Measurements from ENCODE around the gene ENDOD1.

ENDOD1 gene

DNA sequence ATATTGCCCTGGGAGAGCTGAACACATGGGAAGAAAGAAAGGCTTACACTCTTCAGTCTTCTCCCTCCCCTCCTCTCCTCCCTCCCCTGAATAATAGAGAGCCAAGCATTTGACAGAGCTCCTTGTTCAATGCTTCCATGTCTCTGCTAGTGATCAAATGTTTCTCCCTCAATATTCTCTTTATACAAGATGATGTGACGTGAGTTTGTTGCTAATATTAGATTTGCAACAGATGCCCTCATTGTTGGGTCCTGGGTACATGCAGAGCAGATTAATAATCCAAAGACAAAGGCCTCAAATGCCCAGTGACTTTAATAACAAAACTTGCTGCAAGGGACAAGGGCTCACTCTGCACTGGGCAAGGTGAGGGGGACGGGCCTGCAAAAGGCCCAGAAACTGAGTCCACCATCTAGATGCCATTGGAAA lies 7.1 kb upstream of the ENDOD1 start:
- no peaks in the 10 kb centered on the region for H3K9me3 ChIP-seq (ENCODE audit: low read length)
- H3K4me3 ChIP-seq (ENCODE audit: low read length) = no peak overlapping the region
- H3K27me3 ChIP-seq (ENCODE audit: insufficient read depth, low read length) = no peaks in the 10 kb centered on the region
- peaks cover 9% of the 10 kb centered on the region for H3K4me1 ChIP-seq (ENCODE audit: insufficient read depth, low read length)
- no peak overlapping the region for H2AFZ ChIP-seq (ENCODE audit: low read depth, low read length)
- H3K36me3 ChIP-seq (ENCODE audit: insufficient read depth, low read length) = no peaks in the 10 kb centered on the region

DNA sequence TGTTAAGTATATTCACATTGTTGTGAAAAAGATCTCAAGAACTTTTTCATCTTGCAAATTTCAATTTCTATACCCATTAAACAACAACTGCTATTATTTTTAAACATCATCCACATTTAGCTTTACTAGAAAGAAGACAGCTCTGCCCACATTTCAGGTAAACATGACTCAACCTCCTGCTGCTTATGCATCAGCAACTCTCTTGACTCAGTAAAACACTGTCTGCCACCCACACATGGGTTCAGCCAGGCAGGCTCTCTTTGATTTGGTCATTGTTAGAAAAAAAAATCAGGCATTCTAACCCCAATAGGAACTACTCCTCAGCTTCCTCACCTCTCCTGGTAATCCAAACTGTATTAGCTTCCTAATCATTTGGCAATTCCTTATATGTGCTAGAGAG lies 5.1 kb upstream of the ENDOD1 start:
- Histone ChIP-seq H3K4me3 (ENCODE audit: low read length) (no peak overlapping the region), H3K4me1 (ENCODE audit: insufficient read depth, low read length) (peaks cover 9% of the 10 kb centered on the region), H3K36me3 (ENCODE audit: insufficient read depth, low read length) (no peaks in the 10 kb centered on the region), H3K9me3 (ENCODE audit: low read length) (no peaks in the 10 kb centered on the region), H2AFZ (ENCODE audit: low read depth, low read length) (no peak overlapping the region), H3K27me3 (ENCODE audit: insufficient read depth, low read length) (no peaks in the 10 kb centered on the region)

DNA sequence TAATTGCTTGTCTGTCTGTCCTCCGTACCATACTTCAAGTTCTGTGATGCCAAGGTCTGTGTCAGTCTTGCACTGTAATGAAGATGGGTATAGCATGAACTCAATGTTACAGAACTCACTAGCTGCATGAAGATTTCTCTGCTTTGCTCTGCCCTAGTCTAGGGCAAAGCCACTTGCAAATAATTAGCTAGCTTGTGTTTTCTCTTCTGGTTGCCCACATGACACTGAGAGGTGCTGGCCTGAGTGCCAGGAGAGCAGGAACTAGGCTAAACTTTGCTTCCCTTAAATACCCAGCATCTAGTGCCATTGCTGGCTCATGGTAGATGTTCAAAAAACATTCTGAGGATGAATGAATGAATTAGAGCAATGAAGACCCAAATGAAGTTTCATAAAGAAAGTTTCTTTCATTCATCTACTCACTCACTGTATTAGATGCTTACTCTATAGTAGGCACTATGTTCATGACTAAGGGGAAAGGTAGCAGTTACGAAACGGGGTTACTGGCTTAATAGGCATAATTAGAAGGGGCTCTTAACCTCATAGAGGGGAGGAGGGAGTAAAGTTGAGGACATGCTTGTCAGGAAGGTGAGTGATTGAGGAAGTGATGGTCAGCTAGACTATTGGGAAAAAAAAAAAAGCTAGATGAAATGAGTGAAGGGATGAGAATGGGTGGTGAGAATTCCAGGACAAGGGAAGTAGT lies 4.4 kb upstream of the ENDOD1 start:
- Histone ChIP-seq H3K4me3 (ENCODE audit: low read length) (no peak overlapping the region), H3K9me3 (ENCODE audit: low read length) (no peaks in the 10 kb centered on the region), H2AFZ (ENCODE audit: low read depth, low read length) (no peak overlapping the region), H3K27me3 (ENCODE audit: insufficient read depth, low read length) (no peaks in the 10 kb centered on the region), H3K4me1 (ENCODE audit: insufficient read depth, low read length) (peaks cover 9% of the 10 kb centered on the region), H3K36me3 (ENCODE audit: insufficient read depth, low read length) (no peaks in the 10 kb centered on the region)

DNA sequence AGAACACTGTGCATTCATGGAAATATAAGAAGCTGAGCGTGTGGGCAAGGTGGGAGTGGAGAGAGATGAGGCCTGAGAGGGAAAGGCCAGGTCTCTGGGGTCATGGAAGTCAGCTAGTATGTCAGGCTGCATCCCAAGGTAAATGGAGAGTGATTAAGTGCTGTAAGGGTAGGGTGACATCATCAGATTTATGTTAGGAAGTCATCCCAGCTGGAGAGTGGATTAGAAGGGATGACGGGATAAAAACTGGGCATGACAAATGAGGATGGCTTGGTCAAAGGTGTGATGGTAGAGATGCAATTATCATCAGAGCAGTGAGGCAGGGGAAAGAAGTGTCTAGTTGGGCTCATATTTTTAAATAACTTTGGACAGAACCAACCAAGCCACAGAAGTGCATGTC lies 3.5 kb upstream of the ENDOD1 start:
- Histone ChIP-seq H3K4me3 (ENCODE audit: low read length) (no peak overlapping the region), H3K4me1 (ENCODE audit: insufficient read depth, low read length) (peaks cover 14% of the 10 kb centered on the region), H3K27me3 (ENCODE audit: insufficient read depth, low read length) (no peaks in the 10 kb centered on the region), H2AFZ (ENCODE audit: low read depth, low read length) (no peak overlapping the region), H3K9me3 (ENCODE audit: low read length) (no peaks in the 10 kb centered on the region), H3K36me3 (ENCODE audit: insufficient read depth, low read length) (no peaks in the 10 kb centered on the region)

DNA sequence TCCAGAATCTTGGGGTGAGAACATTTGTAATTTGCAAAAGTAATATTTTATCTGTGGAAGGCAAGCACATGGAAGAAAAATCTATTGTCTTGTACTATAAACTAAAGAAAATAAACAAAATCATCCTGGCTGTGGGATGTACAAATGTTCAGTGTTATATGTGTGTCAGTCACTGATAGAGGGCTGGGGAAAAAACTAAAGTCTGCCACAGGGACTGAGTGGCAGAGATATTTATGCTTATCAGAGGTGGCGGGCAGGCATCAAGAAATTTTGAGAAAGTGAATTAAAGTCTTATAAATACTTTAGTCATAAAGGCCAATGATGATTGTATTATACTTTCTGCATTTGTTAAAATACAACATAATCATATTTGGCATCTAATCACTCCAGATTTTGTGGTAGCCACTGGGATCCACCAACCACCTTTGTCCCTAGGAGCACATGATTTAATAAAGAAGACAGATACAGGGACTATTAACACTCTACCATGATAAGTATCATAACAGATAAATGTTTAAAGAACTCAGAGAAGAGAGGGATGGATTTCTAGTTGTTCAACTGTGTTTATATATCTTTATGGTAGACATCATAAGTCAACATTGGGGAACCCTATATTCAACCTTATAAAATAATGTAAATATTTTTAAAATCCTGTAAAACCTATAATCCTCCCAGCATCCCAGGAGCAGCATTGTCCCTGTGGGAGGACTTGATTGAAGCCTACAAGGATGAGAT lies 2.6 kb upstream of the ENDOD1 start:
- Histone ChIP-seq H3K9me3 (ENCODE audit: low read length) (no peaks in the 10 kb centered on the region), H3K4me1 (ENCODE audit: insufficient read depth, low read length) (peaks cover 6% of the 10 kb centered on the region), H3K36me3 (ENCODE audit: insufficient read depth, low read length) (no peaks in the 10 kb centered on the region), H3K27me3 (ENCODE audit: insufficient read depth, low read length) (no peaks in the 10 kb centered on the region), H2AFZ (ENCODE audit: low read depth, low read length) (no peak overlapping the region), H3K4me3 (ENCODE audit: low read length) (no peak overlapping the region)

DNA sequence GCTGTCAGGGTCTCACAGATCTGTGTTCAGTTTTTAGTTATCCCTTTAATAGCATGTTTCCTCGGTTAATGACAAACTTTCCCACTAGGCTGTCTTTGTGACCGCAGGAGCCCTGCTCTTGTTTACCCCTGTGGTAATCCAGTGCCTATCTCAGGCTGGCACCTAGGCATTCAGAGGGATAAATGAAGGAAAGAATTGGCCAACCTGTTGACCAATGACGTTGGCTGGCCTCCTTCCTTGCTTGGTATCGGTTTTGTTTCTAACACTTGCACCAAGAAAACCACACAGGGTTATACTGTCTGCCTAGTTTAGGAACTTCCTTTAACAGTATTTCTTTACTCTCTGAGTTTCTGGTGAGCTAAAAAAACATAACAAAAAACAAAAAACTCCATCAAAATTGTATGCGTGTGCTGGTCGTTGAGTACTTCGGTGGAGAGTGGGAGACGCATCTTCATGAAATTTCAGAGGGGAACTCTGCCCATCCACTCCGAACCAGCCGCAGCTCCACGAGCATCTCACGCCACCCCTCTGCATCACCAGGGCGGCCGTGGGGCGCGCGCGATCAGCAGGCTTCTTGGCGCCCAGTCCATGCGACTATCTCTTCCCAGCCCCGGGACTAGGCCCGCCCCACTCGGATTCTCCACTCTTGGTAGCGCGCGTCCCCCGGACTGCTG lies 563 bp upstream of the ENDOD1 start:
- H3K4me3 ChIP-seq (ENCODE audit: low read length) = peak overlapping the region; percentile 86
- peak overlapping the region; percentile 99 for H2AFZ ChIP-seq (ENCODE audit: low read depth, low read length)
- no peaks in the 10 kb centered on the region for H3K36me3 ChIP-seq (ENCODE audit: insufficient read depth, low read length)
- H3K4me1 ChIP-seq (ENCODE audit: insufficient read depth, low read length) = peaks cover 6% of the 10 kb centered on the region
- no peaks in the 10 kb centered on the region for H3K27me3 ChIP-seq (ENCODE audit: insufficient read depth, low read length)
- no peaks in the 10 kb centered on the region for H3K9me3 ChIP-seq (ENCODE audit: low read length)

DNA sequence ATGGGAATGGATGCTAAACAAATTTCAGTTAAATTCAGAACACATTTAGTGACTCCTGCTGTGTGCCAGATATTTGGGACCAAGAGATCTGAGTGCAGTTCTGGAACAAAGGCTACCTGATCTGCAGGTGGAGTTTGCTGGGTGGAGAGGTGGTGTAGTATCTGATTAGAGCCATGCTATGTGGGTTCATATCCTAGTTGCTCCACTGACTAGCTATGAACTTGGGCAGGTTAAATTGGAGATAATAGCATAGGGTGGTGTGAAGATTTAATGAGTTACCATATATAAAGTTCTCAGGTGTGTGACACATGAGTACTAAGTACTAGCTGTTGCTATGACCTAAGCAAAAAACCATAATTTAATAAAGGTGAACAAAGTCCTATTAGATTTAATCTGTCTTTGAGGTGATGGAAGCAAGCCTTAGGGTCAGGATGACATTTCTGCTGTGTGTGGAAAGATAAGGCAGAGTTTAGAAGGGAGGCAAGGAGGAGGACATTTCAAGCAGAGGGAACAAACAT lies 2.1 kb downstream of the ENDOD1 start:
- H3K4me1 ChIP-seq (ENCODE audit: insufficient read depth, low read length) = peaks cover 24% of the 10 kb centered on the region
- no peaks in the 10 kb centered on the region for H3K36me3 ChIP-seq (ENCODE audit: insufficient read depth, low read length)
- no peaks in the 10 kb centered on the region for H3K27me3 ChIP-seq (ENCODE audit: insufficient read depth, low read length)
- H3K9me3 ChIP-seq (ENCODE audit: low read length) = no peaks in the 10 kb centered on the region
- no peak overlapping the region for H2AFZ ChIP-seq (ENCODE audit: low read depth, low read length)
- H3K4me3 ChIP-seq (ENCODE audit: low read length) = no peak overlapping the region

DNA sequence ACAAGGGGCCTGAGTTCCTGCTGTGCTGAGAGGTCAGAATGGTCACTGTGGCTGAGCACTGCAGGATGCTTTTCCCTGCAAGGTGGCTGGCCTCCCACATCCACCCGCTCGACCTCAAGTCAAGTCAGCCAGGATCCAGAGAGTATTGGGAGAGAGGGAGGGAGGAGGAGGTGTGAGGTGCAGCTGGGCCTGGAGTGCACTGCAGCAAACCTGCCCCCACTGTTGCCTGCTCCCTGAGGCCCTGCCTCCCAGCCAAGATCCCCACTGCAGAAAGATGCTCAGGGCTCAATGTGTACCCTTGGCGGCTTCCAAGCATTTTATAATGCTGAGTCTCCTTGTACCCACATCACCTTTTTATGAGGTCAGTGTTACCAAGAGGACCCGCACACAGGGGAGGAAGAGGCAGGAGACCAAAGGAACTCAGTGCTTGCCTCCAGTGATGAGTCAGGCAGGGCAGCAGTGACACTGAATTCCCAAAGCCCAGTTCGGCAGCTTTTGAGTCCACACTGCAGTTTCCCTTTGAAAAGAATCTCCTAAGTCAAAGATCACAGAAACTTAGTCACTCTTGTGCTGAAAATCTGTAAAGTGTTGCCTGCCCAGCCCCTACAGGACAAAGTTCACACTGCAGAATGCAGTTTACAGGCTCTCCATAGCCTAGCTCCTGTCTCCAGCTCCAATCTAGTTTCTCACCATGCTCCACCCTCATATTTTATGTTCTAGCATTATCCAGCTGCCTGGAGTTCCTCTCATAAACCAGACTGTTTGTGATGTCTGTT lies 3.1 kb downstream of the ENDOD1 start:
- peaks cover 31% of the 10 kb centered on the region for H3K4me1 ChIP-seq (ENCODE audit: insufficient read depth, low read length)

DNA sequence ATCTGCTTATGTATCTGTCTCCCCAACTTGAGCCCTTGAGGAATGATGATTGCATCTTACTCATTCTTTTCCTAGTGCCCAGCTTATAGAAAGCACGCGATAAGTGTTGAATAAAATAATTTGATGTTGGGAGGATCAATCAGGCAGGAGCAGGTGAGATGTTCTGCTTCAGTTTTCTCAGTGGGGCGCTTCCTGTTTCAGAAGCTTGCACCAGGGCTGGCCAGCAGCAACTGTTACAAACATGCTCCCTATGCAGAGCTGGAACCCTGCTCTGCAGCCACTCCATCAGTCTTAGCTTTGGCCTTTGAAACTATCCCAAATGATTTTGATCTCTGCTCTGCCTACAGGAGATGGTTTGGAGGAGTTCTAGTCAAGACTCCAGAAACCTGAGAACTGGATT lies 3.9 kb downstream of the ENDOD1 start:
- Histone ChIP-seq H3K27me3 (ENCODE audit: insufficient read depth, low read length) (no peaks in the 10 kb centered on the region), H3K36me3 (ENCODE audit: insufficient read depth, low read length) (no peaks in the 10 kb centered on the region), H3K9me3 (ENCODE audit: low read length) (no peaks in the 10 kb centered on the region), H3K4me3 (ENCODE audit: low read length) (no peak overlapping the region), H3K4me1 (ENCODE audit: insufficient read depth, low read length) (peaks cover 31% of the 10 kb centered on the region), H2AFZ (ENCODE audit: low read depth, low read length) (no peak overlapping the region)

More for the DNA sequence above, 3.1 kb downstream of the ENDOD1 start:
- Histone ChIP-seq H2AFZ (ENCODE audit: low read depth, low read length) (no peak overlapping the region), H3K9me3 (ENCODE audit: low read length) (no peaks in the 10 kb centered on the region), H3K27me3 (ENCODE audit: insufficient read depth, low read length) (no peaks in the 10 kb centered on the region), H3K36me3 (ENCODE audit: insufficient read depth, low read length) (no peaks in the 10 kb centered on the region), H3K4me3 (ENCODE audit: low read length) (no peak overlapping the region)

DNA sequence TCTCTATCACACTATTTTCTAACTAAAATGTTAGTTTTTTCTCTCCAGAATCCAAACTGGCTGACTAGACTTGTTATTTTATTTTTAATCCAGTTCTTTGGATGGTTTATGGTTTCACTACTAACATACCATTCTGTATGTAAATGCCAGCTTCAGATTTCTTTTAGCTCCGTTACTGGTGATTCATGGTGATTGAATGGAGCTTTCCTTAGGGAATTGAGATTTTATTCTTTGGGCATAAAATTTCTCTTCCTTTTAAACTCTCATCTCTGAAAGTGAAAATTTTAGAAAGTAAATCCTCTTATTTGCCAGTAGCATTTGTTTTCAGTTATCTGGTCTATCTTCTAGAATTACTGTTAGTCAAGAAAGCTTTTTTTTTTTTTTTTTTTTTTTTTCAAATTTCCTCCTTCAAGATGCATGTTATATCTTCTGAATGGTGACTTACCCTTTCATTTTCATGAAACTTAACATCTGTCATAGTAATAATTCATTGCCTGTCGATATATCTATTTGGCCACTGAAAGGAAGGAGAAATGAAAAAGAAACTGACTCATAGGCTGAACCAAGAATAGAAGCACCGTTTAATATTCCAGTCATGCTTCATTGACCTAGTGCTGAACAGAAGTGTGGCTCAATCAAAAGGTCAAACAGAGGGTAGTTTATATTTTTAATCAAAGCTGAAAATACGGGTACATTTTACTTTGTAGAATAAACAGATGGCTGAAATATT lies 6.4 kb downstream of the ENDOD1 start:
- Histone ChIP-seq H3K4me1 (ENCODE audit: insufficient read depth, low read length) (peaks cover 26% of the 10 kb centered on the region), H3K27me3 (ENCODE audit: insufficient read depth, low read length) (no peaks in the 10 kb centered on the region), H3K36me3 (ENCODE audit: insufficient read depth, low read length) (no peaks in the 10 kb centered on the region), H2AFZ (ENCODE audit: low read depth, low read length) (no peak overlapping the region), H3K4me3 (ENCODE audit: low read length) (no peak overlapping the region), H3K9me3 (ENCODE audit: low read length) (no peaks in the 10 kb centered on the region)

DNA sequence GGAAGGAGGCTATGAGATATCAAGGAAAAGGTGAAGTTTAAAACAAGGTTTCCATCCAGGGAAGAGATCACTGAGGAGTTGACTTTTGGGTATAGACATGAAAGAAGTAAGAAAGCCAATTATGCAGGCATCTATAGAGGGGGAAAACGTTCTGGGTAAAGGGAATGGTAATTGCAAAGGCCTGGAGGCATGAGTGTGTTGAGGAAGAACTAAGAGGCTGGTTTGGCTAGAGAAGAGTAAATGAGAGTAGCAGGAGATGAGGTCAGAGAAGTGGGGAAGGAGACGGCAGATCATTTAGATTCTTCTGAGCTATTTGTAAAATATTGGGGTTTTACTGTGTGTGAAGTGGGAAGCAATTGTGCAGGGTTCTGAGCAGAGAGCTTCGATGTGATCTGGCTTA lies 7.6 kb downstream of the ENDOD1 start:
- no peaks in the 10 kb centered on the region for H3K27me3 ChIP-seq (ENCODE audit: insufficient read depth, low read length)
- H3K36me3 ChIP-seq (ENCODE audit: insufficient read depth, low read length) = no peaks in the 10 kb centered on the region
- H3K4me3 ChIP-seq (ENCODE audit: low read length) = no peak overlapping the region
- H3K9me3 ChIP-seq (ENCODE audit: low read length) = no peaks in the 10 kb centered on the region
- H2AFZ ChIP-seq (ENCODE audit: low read depth, low read length) = no peak overlapping the region
- peaks cover 25% of the 10 kb centered on the region for H3K4me1 ChIP-seq (ENCODE audit: insufficient read depth, low read length)

DNA sequence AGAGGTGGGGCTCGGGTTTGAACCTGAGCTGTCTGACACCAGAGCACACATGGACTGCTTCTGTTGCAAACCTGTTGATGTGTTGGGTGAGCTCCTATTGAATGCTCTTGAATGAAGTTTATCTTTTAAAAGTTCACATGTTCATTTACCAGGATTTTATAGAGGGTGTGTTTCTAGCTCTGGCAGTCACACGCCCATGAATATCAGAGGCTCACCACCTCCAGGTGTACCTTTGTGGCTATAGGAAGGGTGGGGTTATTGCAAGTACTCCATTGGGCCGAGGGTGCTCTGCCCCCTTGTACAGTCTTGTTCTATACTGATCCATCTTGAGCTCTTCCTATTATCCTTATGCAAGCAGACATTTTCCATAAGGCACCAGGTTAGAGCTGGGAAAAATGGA lies 9.2 kb downstream of the ENDOD1 start:
- no peak overlapping the region for H3K4me3 ChIP-seq (ENCODE audit: low read length)
- no peaks in the 10 kb centered on the region for H3K27me3 ChIP-seq (ENCODE audit: insufficient read depth, low read length)
- no peaks in the 10 kb centered on the region for H3K9me3 ChIP-seq (ENCODE audit: low read length)
- no peak overlapping the region for H2AFZ ChIP-seq (ENCODE audit: low read depth, low read length)
- H3K36me3 ChIP-seq (ENCODE audit: insufficient read depth, low read length) = no peaks in the 10 kb centered on the region
- peaks cover 25% of the 10 kb centered on the region for H3K4me1 ChIP-seq (ENCODE audit: insufficient read depth, low read length)

Data from neuron (in vitro differentiated cells).